ENCODE data around the gene LAMA2.

GRCh38 chr6:129115471-129115870 is 232.5 kb downstream of the LAMA2 start:
- TF ChIP-seq CTCF (IDR thresholded peaks at IDR 0.05) (no peak), POLR2A (IDR thresholded peaks at IDR 0.05) (no peak)

Data from testis (tissue), 2 donors.